Tongue (tissue), 2 donors: ENCODE data around the gene SLC4A7. TPM values are rescaled to one million over a fixed set of nuclear protein-coding genes. Genes with fewer than 3 reads are reported as not detected.
"Not testable (repeated sequence)": the region's sequence is repeated elsewhere in the genome, so short reads cannot be mapped to it uniquely, and the experiment has no call there.

Experiments used
- DNase-seq: peaks from one replicate; pipeline ENCODE4 v3.0.0-alpha.2; 2015
- total RNA-seq: library from RNA; depleted of rRNA; stranded (reverse); fragments of >200 nt; gene quantifications from one replicate; pipeline ENCODE4 v1.2.3, GENCODE V29; 2014

SLC4A7 gene
- 71.5 TPM for total RNA-seq

GRCh38 chr3:27484015-27484844, at the start of gene SLC4A7:
Gene SLC4A7 (minus strand): TSS chr3:27484384. CDS start chr3:27484126, 258 bp downstream.
- peak; percentile 98 for DNase-seq

- peak; percentile 20 for DNase-seq
Observed at GRCh38 chr3:27533261-27533607, 49.0 kb upstream of the SLC4A7 start.

- DNase-seq: no peak
Observed at GRCh38 chr3:27532426-27533260, 48.5 kb upstream of the SLC4A7 start.

- DNase-seq: not testable (repeated sequence)
Observed at GRCh38 chr3:27531193-27531751, 47.1 kb upstream of the SLC4A7 start.

- DNase-seq: no peak
Observed at GRCh38 chr3:27528791-27529190, 44.6 kb upstream of the SLC4A7 start.

GRCh38 chr3:27526614-27527315, 42.6 kb upstream of the SLC4A7 start:
- no peak for DNase-seq

GRCh38 chr3:27521872-27522265, 37.7 kb upstream of the SLC4A7 start:
- DNase-seq: no peak

GRCh38 chr3:27521179-27521871, 37.1 kb upstream of the SLC4A7 start:
- no peak for DNase-seq

- no peak for DNase-seq
Observed at GRCh38 chr3:27511724-27512422, 27.7 kb upstream of the SLC4A7 start.

- no peak for DNase-seq
Observed at GRCh38 chr3:27509376-27509775, 25.2 kb upstream of the SLC4A7 start.

- DNase-seq: no peak
Observed at GRCh38 chr3:27508424-27508823, 24.2 kb upstream of the SLC4A7 start.

- no peak for DNase-seq
Observed at GRCh38 chr3:27507515-27508266, 23.5 kb upstream of the SLC4A7 start.

- DNase-seq: no peak
Observed at GRCh38 chr3:27507111-27507510, 22.9 kb upstream of the SLC4A7 start.

GRCh38 chr3:27504749-27505148, 20.6 kb upstream of the SLC4A7 start:
- DNase-seq: no peak

GRCh38 chr3:27503526-27503925, 19.3 kb upstream of the SLC4A7 start:
- peak; percentile 70 for DNase-seq

- DNase-seq: no peak
Observed at GRCh38 chr3:27501759-27502158, 17.6 kb upstream of the SLC4A7 start.

GRCh38 chr3:27500986-27501385, 16.8 kb upstream of the SLC4A7 start:
- no peak for DNase-seq

GRCh38 chr3:27500035-27500434, 15.9 kb upstream of the SLC4A7 start:
- DNase-seq: no peak

GRCh38 chr3:27494784-27495183, 10.6 kb upstream of the SLC4A7 start:
- DNase-seq: no peak

GRCh38 chr3:27488821-27489220, 4.6 kb upstream of the SLC4A7 start:
- DNase-seq: no peak
